Measurements from ENCODE around the gene SLC6A19. TPM values are rescaled to one million over a fixed set of nuclear protein-coding genes. Genes with fewer than 3 reads are reported as not detected.

Gene SLC6A19
- total and polyA plus RNA-seq, 10 donors = under 0.01 to 0.50 TPM; not detected in 8

GRCh38 chr5:1208221-1208742 is 6.9 kb downstream of the SLC6A19 start:
- Histone ChIP-seq H3K36me3 (no peaks in the 10 kb centered on the region), H3K9me3 (no peaks in the 10 kb centered on the region), H3K27ac (no peak overlapping the region), H3K27me3 (replicated peaks in 1 of 7) (peaks cover 0 to 52% (median 0%) of the 10 kb centered on the region in 7 donors), H3K4me3 (no peak overlapping the region), H3K4me1 (peaks cover 0 to 11% (median 0%) of the 10 kb centered on the region in 6 donors)
- intact Hi-C loops (cut with DNase I; ENCODE audit: low total_unique reads) = no loop called here
- TF ChIP-seq POLR2AphosphoS5 (IDR thresholded peaks at IDR 0.05) (no peak), POLR2A (IDR thresholded peaks at IDR 0.05) (no peak), CTCF (IDR thresholded peaks at IDR 0.05 in 8 of 11, conservative IDR thresholded peaks at IDR 0.05 in 3 of 11) (no peak)
- 72 to 86% (median 77%) methylated on average over 13 to 17 of the region's 17 CpGs for WGBS, 5 donors
- DNase-seq = no peak

- peaks cover 0 to 51% (median 0%) of the 10 kb centered on the region in 7 donors for H3K27me3 ChIP-seq (replicated peaks in 1 of 7)
- no peak for DNase-seq
- H3K9me3 ChIP-seq = no peaks in the 10 kb centered on the region
- H3K4me1 ChIP-seq = peaks cover 0 to 11% (median 0%) of the 10 kb centered on the region in 6 donors
- no peaks in the 10 kb centered on the region for H3K36me3 ChIP-seq
- peak in 6 of 11 experiments; percentile 19 to 47 (median 28) for TF ChIP-seq CTCF (IDR thresholded peaks at IDR 0.05 in 8 of 11, conservative IDR thresholded peaks at IDR 0.05 in 3 of 11)
- TF ChIP-seq POLR2AphosphoS5 (IDR thresholded peaks at IDR 0.05) = no peak
- intact Hi-C loops (cut with DNase I; ENCODE audit: low total_unique reads) = no loop called here
- WGBS, 5 donors = 76 to 86% (median 80%) methylated on average over 13 to 24 of the region's 24 CpGs
- no peak overlapping the region for H3K4me3 ChIP-seq
- no peak overlapping the region for H3K27ac ChIP-seq
Observed at GRCh38 chr5:1208743-1209488, 7.5 kb downstream of the SLC6A19 start.

- no peaks in the 10 kb centered on the region for H3K9me3 ChIP-seq
- no peak overlapping the region for H3K27ac ChIP-seq
- TF ChIP-seq POLR2AphosphoS5 (IDR thresholded peaks at IDR 0.05) = no peak
- TF ChIP-seq POLR2A (IDR thresholded peaks at IDR 0.05) = no peak
- TF ChIP-seq CTCF (IDR thresholded peaks at IDR 0.05 in 8 of 11, conservative IDR thresholded peaks at IDR 0.05 in 3 of 11) = no peak
- H3K4me3 ChIP-seq = no peak overlapping the region
- intact Hi-C loops (cut with DNase I; ENCODE audit: low total_unique reads) = no loop called here
- WGBS, 5 donors = 50 to 79% (median 62%) methylated on average over 2 of the region's 2 CpGs
- no peak for DNase-seq
- H3K27me3 ChIP-seq (replicated peaks in 1 of 7) = peaks cover 0 to 51% (median 0%) of the 10 kb centered on the region in 7 donors
- H3K36me3 ChIP-seq = no peaks in the 10 kb centered on the region
- H3K4me1 ChIP-seq = peaks cover 0 to 8% (median 0%) of the 10 kb centered on the region in 6 donors
Observed at GRCh38 chr5:1209489-1209852, 8.1 kb downstream of the SLC6A19 start.
